Measurements from ENCODE around the gene MYO3A. TPM values are rescaled to one million over a fixed set of nuclear protein-coding genes. Genes with fewer than 3 reads are reported as not detected.
A peak's percentile ranks its signal among the peaks of the same experiment; 100 is the strongest.

Gene MYO3A
- total RNA-seq, 2 donors from 2014 or later = 33.9 to 37.6 TPM

- peak overlapping the region; percentile 66 for H3K27ac Mint-ChIP-seq
- peaks cover 19% of the 10 kb centered on the region for H3K4me1 Mint-ChIP-seq
- H3K4me3 Mint-ChIP-seq = no peak overlapping the region
- H3K36me3 Mint-ChIP-seq (ENCODE audit: low read depth) = peaks cover 38% of the 10 kb centered on the region
- H3K36me3 ChIP-seq (ENCODE audit: control insufficient read depth, insufficient read depth, low read length) = no peaks in the 10 kb centered on the region
- peaks cover 24% of the 10 kb centered on the region for H3K9me3 Mint-ChIP-seq
- H3K27me3 ChIP-seq (ENCODE audit: control insufficient read depth, insufficient read depth, low read length, poor library complexity, severe bottlenecking) = no peaks in the 10 kb centered on the region
- no peak overlapping the region for H3K27ac ChIP-seq (ENCODE audit: low read depth, low read length)
- no peak overlapping the region for H3K4me3 ChIP-seq (ENCODE audit: low read length)
- H3K9me3 ChIP-seq (ENCODE audit: control insufficient read depth, low read length) = peaks cover 19% of the 10 kb centered on the region
- H3K27me3 Mint-ChIP-seq (ENCODE audit: insufficient read depth) = no peaks in the 10 kb centered on the region
- WGBS, 2 experiments (ENCODE audit: insufficient coverage in 1 of 2, insufficient read length in 1 of 2) = 96 to 100% methylated on average over 3 to 4 of the region's 4 CpGs
- TF ChIP-seq CTCF (conservative IDR thresholded peaks at IDR 0.05) = no peak
- peaks cover 7% of the 10 kb centered on the region for H3K4me1 ChIP-seq (ENCODE audit: control insufficient read depth, insufficient read depth, low read length)
- no peak overlapping the region for H3K9ac ChIP-seq (ENCODE audit: extremely low read depth, low read length, poor library complexity, severe bottlenecking)
- no peak for DNase-seq
Observed at GRCh38 chr10:26081459-26081858, 147.4 kb downstream of the MYO3A start.

GRCh38 chr10:26085549-26085948, 151.5 kb downstream of the MYO3A start:
- Histone ChIP-seq H3K9ac (ENCODE audit: extremely low read depth, low read length, poor library complexity, severe bottlenecking) (no peak overlapping the region), H3K36me3 (ENCODE audit: control insufficient read depth, insufficient read depth, low read length) (peaks cover 19% of the 10 kb centered on the region), H3K27ac (ENCODE audit: low read depth, low read length) (no peak overlapping the region), H3K4me3 (ENCODE audit: low read length) (peak overlapping the region; percentile 1), H3K27me3 (ENCODE audit: control insufficient read depth, insufficient read depth, low read length, poor library complexity, severe bottlenecking) (no peaks in the 10 kb centered on the region), H3K4me1 (ENCODE audit: control insufficient read depth, insufficient read depth, low read length) (peaks cover 7% of the 10 kb centered on the region), H3K9me3 (ENCODE audit: control insufficient read depth, low read length) (peaks cover 1% of the 10 kb centered on the region)
- Mint-ChIP-seq H3K4me1 (peaks cover 22% of the 10 kb centered on the region), H3K27me3 (ENCODE audit: insufficient read depth) (peaks cover 3% of the 10 kb centered on the region), H3K9me3 (peaks cover 7% of the 10 kb centered on the region), H3K4me3 (no peak overlapping the region), H3K27ac (no peak overlapping the region), H3K36me3 (ENCODE audit: low read depth) (peaks cover 31% of the 10 kb centered on the region)
- DNase-seq = peak; percentile 69
- 85% methylated on average over 3 of the region's 3 CpGs; no CpG with 5 or more reads in 1 of the 2 experiments for WGBS, 2 experiments (ENCODE audit: insufficient coverage in 1 of 2, insufficient read length in 1 of 2)
- TF ChIP-seq CTCF (conservative IDR thresholded peaks at IDR 0.05) = no peak

GRCh38 chr10:26087666-26088065, 153.6 kb downstream of the MYO3A start:
- H3K36me3 ChIP-seq (ENCODE audit: control insufficient read depth, insufficient read depth, low read length) = peaks cover 30% of the 10 kb centered on the region
- 92 to 97% methylated on average over 2 to 3 of the region's 3 CpGs for WGBS, 2 experiments (ENCODE audit: insufficient coverage in 1 of 2, insufficient read length in 1 of 2)
- H3K4me3 ChIP-seq (ENCODE audit: low read length) = no peak overlapping the region
- DNase-seq = no peak
- Mint-ChIP-seq H3K27me3 (ENCODE audit: insufficient read depth) (peaks cover 3% of the 10 kb centered on the region), H3K36me3 (ENCODE audit: low read depth) (peaks cover 26% of the 10 kb centered on the region), H3K4me1 (peaks cover 17% of the 10 kb centered on the region), H3K9me3 (no peaks in the 10 kb centered on the region), H3K4me3 (no peak overlapping the region), H3K27ac (no peak overlapping the region)
- no peaks in the 10 kb centered on the region for H3K9me3 ChIP-seq (ENCODE audit: control insufficient read depth, low read length)
- H3K9ac ChIP-seq (ENCODE audit: extremely low read depth, low read length, poor library complexity, severe bottlenecking) = no peak overlapping the region
- TF ChIP-seq CTCF (conservative IDR thresholded peaks at IDR 0.05) = no peak
- H3K27ac ChIP-seq (ENCODE audit: low read depth, low read length) = no peak overlapping the region
- H3K27me3 ChIP-seq (ENCODE audit: control insufficient read depth, insufficient read depth, low read length, poor library complexity, severe bottlenecking) = no peaks in the 10 kb centered on the region
- H3K4me1 ChIP-seq (ENCODE audit: control insufficient read depth, insufficient read depth, low read length) = peaks cover 7% of the 10 kb centered on the region

Measured in endodermal cell (in vitro differentiated cells).